Stimulated activated effector memory CD8-positive, alpha-beta T cell treated with anti-CD3 and anti-CD28 coated beads, Interleukin-12 subunit alpha, Interleukin-12 subunit beta, amount 100 ng/mL, for 72 hours (primary cell): ENCODE results near the gene TCFL5.

Source experiments
- ATAC-seq: fragments of 150-1000 bp; cut with Tn5 transposase; 2 replicates; pipeline ENCODE4 v1.10.0; 2021
- DNase-seq, 2 donors: peaks; one replicate each; pipeline ENCODE4 v3.0.0; 2021 to 2022; ENCODE audit warnings: low spot score in 2 of 2
- H3K27ac Mint-ChIP-seq: one replicate; pipeline ENCODE4 v1.8.0; 2022; ENCODE audit warnings: mild to moderate bottlenecking, mixed read lengths
- H3K36me3 Mint-ChIP-seq: one replicate; pipeline ENCODE4 v1.8.0; 2022; ENCODE audit warnings: mild to moderate bottlenecking, mixed read lengths
- H3K4me1 Mint-ChIP-seq: one replicate; pipeline ENCODE4 v1.8.0; 2022; ENCODE audit warnings: mixed read lengths
- H3K4me3 Mint-ChIP-seq: one replicate; pipeline ENCODE4 v1.8.0; 2022; ENCODE audit warnings: mild to moderate bottlenecking, mixed read lengths
- H3K9me3 Mint-ChIP-seq: one replicate; pipeline ENCODE4 v1.8.0; 2022; ENCODE audit warnings: mixed read lengths

Gene TCFL5

DNA sequence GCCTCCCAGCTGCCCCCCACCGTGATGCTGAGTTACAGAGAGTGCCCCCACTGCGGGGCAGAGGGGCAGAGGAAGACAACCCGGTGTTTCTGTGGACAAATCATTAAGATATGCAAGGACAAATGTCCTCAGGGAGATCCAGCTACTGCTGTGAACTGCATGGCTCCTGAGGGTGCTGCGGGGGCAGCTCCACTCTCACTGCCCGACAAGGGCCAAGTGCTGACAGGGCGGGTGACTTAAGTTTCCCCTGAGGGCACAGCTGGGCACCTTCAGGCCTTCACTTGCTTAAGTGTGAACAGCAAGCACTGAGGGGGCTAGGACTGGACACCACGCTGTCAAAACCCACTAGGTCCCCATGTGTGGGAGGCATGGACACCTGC, 26.2 kb upstream of the TCFL5 start:
- Mint-ChIP-seq H3K36me3 (peaks cover 70% of the 10 kb centered on the region), H3K27ac (no peak overlapping the region), H3K4me1 (peaks cover 12% of the 10 kb centered on the region), H3K9me3 (no peaks in the 10 kb centered on the region), H3K4me3 (no peak overlapping the region)
- ATAC-seq = no peak
- no peak for DNase-seq

GRCh38 chr20:62887152-62887859, 25.7 kb upstream of the TCFL5 start:
- peaks cover 12% of the 10 kb centered on the region for H3K4me1 Mint-ChIP-seq
- DNase-seq = no peak
- peak; percentile 74 for ATAC-seq
- H3K36me3 Mint-ChIP-seq = peaks cover 64% of the 10 kb centered on the region
- H3K27ac Mint-ChIP-seq = peak overlapping the region; percentile 54
- H3K4me3 Mint-ChIP-seq = no peak overlapping the region
- no peaks in the 10 kb centered on the region for H3K9me3 Mint-ChIP-seq

- peak overlapping the region; percentile 54 for H3K27ac Mint-ChIP-seq
- no peak for DNase-seq
- H3K9me3 Mint-ChIP-seq = no peaks in the 10 kb centered on the region
- no peak for ATAC-seq
- peaks cover 13% of the 10 kb centered on the region for H3K4me1 Mint-ChIP-seq
- peaks cover 64% of the 10 kb centered on the region for H3K36me3 Mint-ChIP-seq
- H3K4me3 Mint-ChIP-seq = no peak overlapping the region
Observed at GRCh38 chr20:62886709-62887058, 25.1 kb upstream of the TCFL5 start.

- ATAC-seq (no peak), DNase-seq (no peak)
- peaks cover 17% of the 10 kb centered on the region for H3K4me1 Mint-ChIP-seq
- H3K4me3 Mint-ChIP-seq = no peak overlapping the region
- H3K9me3 Mint-ChIP-seq = no peaks in the 10 kb centered on the region
- peaks cover 63% of the 10 kb centered on the region for H3K36me3 Mint-ChIP-seq
- H3K27ac Mint-ChIP-seq = peak overlapping the region; percentile 54
Observed at GRCh38 chr20:62885896-62886708, 24.5 kb upstream of the TCFL5 start.

DNA sequence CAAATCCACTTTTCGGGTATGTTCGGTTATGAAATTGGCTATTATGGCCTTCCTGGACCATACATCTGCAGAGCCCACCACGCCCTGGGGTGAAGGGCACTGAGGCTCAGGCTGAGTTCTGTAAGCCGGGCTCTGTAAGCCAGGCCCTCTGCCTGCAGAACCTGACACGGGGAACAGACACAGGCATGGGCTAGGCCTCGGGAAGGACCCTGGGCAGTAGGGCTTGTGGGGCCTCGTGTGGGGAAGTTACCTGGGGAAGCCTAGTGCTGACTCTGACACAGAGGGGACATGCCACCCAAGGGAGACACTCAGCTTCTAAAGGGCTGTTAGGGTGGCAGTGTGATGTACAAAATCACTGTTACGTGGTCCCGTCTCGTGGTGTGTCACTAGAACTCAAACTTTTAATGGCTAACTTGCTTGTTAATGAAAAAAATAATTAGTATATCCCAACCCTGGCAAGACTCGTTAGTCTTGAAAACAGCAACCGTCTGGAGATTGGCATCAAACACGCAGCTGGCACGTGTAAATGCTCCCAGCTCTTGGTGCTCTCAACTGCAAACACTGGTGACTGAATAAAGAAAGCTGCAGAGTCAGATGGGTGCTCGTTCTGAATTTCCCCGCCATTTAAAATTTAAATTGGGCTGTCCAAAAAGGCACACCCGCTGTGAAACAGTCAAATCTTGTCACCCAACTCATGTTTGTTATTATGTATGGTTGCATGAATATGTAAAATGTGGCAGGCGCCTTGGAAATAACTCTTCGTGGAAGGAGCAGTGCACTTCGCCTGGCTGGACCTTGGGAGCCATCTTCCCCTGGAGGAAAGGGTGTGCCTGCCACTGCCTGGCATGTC, 23.6 kb upstream of the TCFL5 start:
- Mint-ChIP-seq H3K36me3 (peaks cover 55% of the 10 kb centered on the region), H3K9me3 (no peaks in the 10 kb centered on the region), H3K4me1 (peaks cover 17% of the 10 kb centered on the region), H3K27ac (no peak overlapping the region), H3K4me3 (no peak overlapping the region)
- no peak for ATAC-seq
- no peak for DNase-seq

- Mint-ChIP-seq H3K4me1 (peaks cover 17% of the 10 kb centered on the region), H3K9me3 (no peaks in the 10 kb centered on the region), H3K36me3 (peaks cover 48% of the 10 kb centered on the region), H3K4me3 (no peak overlapping the region), H3K27ac (no peak overlapping the region)
- DNase-seq (no peak), ATAC-seq (no peak)
Observed at GRCh38 chr20:62884556-62884955, 22.9 kb upstream of the TCFL5 start.

DNA sequence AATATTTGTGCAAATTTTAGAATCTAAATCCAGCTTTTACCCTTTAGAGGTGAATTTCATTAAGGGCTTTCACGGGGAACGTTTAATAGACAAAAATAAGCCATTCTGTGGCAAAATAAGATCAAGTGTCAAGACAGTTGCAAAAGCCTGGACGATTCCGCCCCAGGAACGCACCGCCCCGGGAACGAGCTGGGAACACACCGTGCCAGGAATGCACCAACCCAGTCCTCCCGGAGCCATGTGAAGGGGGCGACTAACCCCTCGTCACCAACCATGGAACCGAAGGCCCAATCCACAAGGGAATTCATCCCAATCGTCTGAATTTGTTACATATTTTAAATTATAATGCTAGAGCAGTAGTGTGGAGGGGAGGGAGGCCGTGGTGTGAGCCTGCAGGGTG, 20.8 kb upstream of the TCFL5 start:
- Mint-ChIP-seq H3K27ac (no peak overlapping the region), H3K36me3 (peaks cover 26% of the 10 kb centered on the region), H3K4me1 (peaks cover 12% of the 10 kb centered on the region), H3K4me3 (no peak overlapping the region), H3K9me3 (no peaks in the 10 kb centered on the region)
- ATAC-seq (no peak), DNase-seq (no peak)

- no peaks in the 10 kb centered on the region for H3K9me3 Mint-ChIP-seq
- H3K4me1 Mint-ChIP-seq = peaks cover 10% of the 10 kb centered on the region
- DNase-seq (no peak), ATAC-seq (no peak)
- H3K36me3 Mint-ChIP-seq = peaks cover 20% of the 10 kb centered on the region
- peak overlapping the region; percentile 48 for H3K27ac Mint-ChIP-seq
- no peak overlapping the region for H3K4me3 Mint-ChIP-seq
Observed at GRCh38 chr20:62881662-62882395, 20.2 kb upstream of the TCFL5 start.

DNA sequence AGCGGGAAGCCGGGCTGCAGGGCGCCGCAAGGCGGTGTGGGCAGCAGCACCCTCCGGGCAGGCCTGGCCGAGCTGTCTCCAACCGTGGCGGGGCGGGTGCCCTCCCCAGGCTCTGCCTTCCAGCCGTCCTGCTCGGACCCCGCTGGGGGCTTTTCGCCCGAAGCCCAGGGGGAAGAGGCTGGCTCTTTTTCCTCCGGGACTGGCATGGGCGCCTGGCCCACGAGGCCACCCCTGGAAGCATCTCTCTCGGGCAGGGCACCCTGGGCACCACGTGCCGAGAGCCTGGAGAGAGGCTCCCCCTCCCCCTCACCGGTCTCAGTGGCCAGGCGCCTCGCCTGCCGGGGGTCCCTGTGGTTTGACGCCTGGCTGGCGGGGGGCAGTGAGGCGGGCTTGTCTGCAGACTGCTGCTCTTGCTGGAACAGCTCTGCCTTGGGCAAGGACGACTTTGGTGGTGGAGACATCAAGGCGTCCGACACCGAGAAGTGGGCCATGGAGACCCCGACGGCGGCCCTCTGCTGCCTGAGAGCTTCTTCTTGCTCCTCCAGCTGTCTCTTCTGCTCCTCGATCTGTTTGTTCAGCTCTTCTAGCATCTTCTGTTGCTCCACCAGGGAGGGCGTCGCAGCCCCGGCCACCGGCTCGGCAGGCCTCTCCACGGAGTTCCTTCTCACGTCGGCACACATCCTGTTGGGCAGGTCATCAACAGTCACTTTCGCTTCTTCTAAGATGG, 19.5 kb upstream of the TCFL5 start:
- H3K36me3 Mint-ChIP-seq = peaks cover 13% of the 10 kb centered on the region
- DNase-seq (no peak), ATAC-seq (no peak)
- H3K9me3 Mint-ChIP-seq = no peaks in the 10 kb centered on the region
- H3K27ac Mint-ChIP-seq = peak overlapping the region; percentile 48
- H3K4me3 Mint-ChIP-seq = no peak overlapping the region
- H3K4me1 Mint-ChIP-seq = peaks cover 11% of the 10 kb centered on the region

DNA sequence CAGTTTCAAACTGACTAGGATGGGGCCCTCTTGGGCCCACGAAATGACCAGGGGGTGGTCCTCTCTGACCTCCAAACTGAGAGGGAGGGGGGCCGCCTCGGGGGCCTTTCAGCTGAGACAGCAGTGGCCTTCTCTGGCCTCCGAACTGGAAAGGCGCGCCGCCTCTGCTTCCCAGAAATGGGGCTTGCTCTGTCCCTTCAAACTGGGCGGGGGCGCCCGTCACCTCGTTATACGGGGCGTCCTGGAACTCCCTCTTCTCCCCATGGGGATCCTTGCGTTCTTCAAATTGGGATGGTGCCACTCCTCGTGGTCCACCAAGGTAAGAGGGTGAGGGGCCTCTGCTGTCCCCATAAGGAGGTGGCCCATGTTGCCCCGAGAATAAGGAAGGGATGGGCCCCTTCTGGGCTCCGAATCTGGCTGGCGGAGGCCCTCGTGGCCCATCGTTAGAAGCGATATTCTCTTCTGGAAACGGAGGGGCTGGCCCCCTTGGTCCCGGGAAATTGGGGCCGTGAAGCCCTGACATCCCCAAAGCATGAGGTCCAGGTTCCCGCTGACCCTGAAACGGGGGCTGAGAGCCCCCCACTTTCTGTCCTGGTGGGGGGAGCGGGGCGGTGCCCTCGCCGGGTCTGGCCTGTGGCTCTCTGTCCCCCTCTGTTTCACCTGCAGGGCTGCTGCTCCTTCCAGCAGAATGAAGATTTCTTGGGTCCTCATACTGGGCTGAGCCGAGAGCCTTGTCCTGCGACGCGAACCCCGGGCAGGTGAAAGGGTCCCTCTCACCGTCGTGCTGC, 18.7 kb upstream of the TCFL5 start:
- Mint-ChIP-seq H3K36me3 (peaks cover 16% of the 10 kb centered on the region), H3K4me3 (no peak overlapping the region), H3K4me1 (peaks cover 18% of the 10 kb centered on the region), H3K27ac (no peak overlapping the region), H3K9me3 (no peaks in the 10 kb centered on the region)
- DNase-seq (no peak), ATAC-seq (no peak)

GRCh38 chr20:62879275-62880146, 17.9 kb upstream of the TCFL5 start:
- H3K4me3 Mint-ChIP-seq = no peak overlapping the region
- H3K9me3 Mint-ChIP-seq = no peaks in the 10 kb centered on the region
- ATAC-seq (no peak), DNase-seq (no peak)
- H3K4me1 Mint-ChIP-seq = peaks cover 22% of the 10 kb centered on the region
- no peak overlapping the region for H3K27ac Mint-ChIP-seq
- H3K36me3 Mint-ChIP-seq = peaks cover 18% of the 10 kb centered on the region

- H3K9me3 Mint-ChIP-seq = no peaks in the 10 kb centered on the region
- no peak overlapping the region for H3K27ac Mint-ChIP-seq
- H3K36me3 Mint-ChIP-seq = peaks cover 18% of the 10 kb centered on the region
- H3K4me1 Mint-ChIP-seq = peaks cover 32% of the 10 kb centered on the region
- ATAC-seq (no peak), DNase-seq (no peak)
- H3K4me3 Mint-ChIP-seq = no peak overlapping the region
Observed at GRCh38 chr20:62878244-62879038, 16.8 kb upstream of the TCFL5 start.
